Mesenteric fat pad (tissue), 1 donor: ENCODE results near the gene SYT13. TPM values are rescaled to one million over a fixed set of nuclear protein-coding genes. Genes with fewer than 3 reads are reported as not detected.

Source experiments
- DNase-seq: peaks from one replicate; pipeline ENCODE4 v3.0.0-alpha.2; 2020; ENCODE audit warnings: low spot score
- long read RNA-seq: library from polyadenylated mRNA; unstranded; transcript quantifications from one replicate; pipeline ENCODE4 v2.0.0, GENCODE V29; 2020
- total RNA-seq: library from RNA; stranded (reverse); fragmentation: NEBNext Ultra II Directional; extraction: Animal tissue kit (Norgen Biotek cat#: 25700); gene quantifications from one replicate; pipeline ENCODE4 v1.2.1, GENCODE V29; 2021
- donor health status: DM: yes; HTN: yes; CAD: no.

Gene SYT13, protein sequence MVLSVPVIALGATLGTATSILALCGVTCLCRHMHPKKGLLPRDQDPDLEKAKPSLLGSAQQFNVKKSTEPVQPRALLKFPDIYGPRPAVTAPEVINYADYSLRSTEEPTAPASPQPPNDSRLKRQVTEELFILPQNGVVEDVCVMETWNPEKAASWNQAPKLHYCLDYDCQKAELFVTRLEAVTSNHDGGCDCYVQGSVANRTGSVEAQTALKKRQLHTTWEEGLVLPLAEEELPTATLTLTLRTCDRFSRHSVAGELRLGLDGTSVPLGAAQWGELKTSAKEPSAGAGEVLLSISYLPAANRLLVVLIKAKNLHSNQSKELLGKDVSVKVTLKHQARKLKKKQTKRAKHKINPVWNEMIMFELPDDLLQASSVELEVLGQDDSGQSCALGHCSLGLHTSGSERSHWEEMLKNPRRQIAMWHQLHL
- total RNA-seq = not detected
- long read RNA-seq = 0 reads

DNA sequence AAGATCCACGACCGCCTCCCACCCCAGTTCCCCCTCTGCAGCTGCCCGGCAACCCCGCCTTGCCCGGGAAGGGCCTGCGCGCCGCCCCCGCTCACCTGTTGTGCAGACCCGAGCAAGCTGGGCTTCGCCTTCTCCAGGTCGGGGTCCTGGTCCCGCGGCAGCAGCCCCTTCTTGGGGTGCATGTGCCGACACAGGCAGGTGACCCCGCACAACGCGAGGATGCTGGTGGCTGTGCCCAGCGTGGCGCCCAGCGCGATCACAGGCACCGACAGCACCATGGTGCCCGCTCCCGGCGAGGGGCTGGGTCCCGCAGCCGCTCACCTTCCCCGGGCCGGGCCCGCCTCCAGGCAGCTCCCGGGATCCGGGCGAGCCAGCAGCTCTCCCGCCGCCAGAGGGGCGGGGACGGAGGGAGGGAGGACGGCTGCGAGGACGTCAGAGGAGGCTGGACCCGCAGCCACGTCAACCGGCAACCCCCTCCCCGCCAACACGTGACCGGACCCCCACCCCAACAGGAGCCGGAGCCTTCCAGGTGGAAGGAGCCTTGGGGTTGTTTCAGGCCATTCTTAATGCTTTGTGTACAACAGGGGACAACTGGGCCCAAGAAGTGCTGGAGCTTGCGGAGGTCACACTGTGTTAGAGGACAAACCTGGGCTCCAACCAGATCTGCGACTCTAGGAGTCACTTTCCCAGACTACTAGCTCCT is at the start of gene SYT13:
Gene SYT13 (minus strand): TSS at position 412 of the 703 bp plus-strand sequence. CDS start 134 bp downstream, at position 278.
- no peak for DNase-seq

DNA sequence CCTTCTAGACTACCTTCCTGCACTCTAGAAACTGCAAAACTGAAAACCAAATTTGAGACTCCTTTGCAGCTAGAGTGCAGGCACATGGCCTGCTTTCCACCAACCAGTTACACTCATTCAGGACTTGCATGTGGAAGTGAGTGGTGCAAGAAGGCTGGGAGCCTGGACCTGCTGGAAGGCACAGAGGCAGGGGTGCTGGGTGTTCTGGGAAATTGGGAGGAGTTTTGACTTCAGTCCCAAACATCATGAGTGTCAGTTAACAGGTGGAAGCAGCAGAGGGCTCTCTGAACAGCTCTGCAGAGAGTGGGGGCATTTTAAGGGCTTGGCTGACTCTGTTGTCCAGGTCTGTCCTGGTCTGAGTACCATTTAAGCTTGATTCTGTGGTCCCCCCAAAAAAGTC is 49.3 kb upstream of the SYT13 start:
- DNase-seq = no peak

DNA sequence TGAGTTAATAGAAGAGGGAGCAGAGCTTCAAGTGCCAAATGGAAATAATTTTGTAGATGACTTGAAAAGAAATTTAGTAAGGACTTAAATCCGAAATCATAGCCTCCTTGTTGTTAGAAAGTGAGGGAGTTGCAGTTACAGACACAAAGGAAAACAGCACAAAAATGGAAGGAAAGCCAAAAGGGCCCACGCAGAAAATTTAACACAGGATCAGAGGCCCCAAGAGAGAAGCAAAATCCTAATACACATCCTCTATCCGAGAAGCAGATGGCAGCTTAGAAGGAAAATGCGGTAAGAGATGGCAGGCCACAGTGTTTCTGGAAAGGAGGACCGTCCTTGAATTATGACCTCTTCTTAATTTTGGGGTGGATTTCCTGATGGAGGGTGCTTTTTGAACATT is 48.7 kb upstream of the SYT13 start:
- no peak for DNase-seq

DNA sequence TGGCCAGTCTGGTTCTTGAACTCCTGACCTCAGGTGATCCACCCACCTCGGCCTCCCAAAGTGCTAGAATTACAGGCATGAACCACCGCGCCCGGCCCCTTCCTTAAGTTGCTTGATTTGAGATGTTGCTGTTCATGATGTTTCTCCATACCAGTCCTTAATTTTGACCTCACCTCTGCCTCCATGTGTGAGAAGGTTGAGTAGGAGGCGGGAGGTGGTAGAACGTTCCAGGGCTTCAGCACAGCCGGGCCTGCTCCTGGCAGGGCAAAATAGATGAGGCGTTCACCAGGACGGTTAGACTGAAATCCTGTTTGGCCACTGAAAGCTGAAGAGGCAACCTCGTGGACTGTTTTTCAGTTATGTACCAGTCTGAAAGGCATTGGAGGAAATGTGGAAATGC is 48.3 kb upstream of the SYT13 start:
- no peak for DNase-seq

DNA sequence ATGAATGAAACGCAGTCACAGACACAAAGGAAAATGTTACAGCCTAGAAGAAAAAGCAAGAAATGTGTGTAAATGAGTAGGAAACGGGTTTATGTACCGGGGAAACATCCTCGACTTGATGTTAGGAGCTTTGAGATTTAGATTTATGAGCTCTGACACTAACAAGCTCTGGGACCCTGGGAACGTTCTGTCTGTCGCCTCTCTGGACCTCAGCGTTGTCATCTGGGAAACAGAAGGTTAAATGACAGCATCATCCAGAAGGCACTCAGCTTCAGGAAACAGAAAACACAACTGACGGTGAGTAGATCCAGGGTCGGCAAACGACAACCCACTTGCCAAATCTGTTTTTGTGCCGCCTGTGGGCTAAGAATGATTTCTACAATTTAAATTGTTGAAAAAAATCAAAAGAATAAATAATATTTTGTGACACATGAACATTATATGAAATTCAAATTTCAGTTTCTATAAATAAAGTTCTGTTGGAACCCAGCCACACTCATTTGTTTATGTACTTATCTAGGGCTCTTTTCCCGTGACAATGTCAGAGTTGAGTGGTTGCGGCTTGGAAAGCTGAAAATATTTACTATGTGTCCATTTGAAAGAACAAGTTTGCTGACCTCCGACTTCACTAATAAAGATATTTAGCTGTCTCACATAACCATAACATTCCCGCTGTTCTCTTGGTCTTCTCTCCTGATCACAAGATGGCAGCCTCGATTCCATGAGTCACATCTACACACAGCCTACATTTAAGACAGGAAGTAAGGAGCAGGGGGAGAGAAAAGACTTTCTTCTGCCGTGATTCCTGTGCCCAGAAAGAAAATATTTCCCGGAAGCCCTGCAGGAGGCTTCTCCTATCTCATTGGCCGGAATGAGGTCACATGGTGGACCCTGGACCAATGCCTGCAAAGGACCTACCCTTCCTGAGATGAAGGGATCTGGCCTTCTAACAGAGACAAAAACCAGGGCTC is 47.1 kb upstream of the SYT13 start:
- DNase-seq = no peak

DNA sequence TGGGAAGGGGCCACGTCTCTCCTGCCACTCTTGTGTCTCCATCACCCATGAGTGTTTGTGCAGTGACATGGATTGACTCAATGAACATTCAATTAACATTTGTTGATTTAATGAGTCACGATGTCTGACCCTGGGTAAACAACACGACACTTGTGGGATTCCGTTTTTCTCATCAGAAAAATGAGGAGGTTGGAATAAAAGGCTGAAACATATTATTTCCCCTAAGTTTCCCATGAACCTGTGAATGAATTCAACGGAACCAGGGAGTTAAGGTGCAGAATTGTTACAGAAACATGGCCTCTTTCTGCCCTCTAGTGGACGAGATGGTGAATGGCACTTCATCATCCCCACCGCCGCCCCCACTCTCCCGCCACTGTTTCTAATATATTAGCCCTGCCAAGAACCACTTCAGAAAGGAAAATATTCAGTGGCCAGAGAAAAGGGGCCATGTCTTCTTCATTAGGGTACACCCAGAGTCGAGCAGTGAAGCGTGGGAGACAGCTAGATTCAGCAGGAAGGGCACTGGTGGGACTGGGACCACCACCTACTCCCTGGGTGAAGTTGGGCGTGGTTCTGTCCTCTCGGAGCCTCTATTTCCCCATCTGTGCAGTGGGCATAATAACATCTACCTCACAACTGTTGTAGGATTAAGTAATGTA is 46.3 kb upstream of the SYT13 start:
- DNase-seq = no peak

DNA sequence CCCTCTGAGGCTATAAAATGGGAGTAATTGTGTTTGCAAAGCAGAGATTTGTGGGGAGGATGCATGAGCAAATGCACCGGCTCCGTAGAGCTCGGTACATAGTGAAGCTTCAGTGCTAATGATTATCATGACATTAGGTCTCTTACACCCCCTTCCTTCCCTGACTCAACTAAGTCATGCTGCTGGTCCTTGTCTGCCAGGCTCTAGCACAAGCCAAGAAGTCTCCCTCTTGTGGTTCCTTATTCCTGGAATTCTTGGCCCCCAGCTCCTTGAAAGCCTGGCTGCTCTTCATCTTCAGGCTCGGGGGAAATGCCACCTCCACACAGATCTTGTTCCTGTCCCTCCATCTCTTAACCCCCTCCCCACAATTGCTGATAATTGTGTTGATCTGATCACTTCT is 45.7 kb upstream of the SYT13 start:
- DNase-seq = no peak

DNA sequence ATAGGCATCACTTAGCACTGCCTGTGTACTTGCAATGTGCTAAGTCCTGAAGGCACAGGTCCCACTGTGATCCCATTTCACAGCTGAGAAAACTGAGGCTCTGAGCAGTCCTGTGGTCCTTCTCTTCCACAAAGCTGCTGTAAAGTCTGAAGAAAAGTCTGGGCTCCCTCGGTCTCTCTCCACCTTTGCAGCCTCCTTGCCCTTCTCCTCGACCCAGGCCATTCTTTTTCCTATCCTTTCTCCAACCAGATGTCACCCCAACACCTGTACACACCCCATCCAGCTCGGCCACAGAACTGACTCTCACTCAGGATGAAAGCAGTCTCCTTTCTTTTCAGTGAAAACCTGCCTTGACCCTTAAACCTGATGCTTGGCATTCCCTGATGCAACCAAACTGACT is 42.6 kb upstream of the SYT13 start:
- no peak for DNase-seq

DNA sequence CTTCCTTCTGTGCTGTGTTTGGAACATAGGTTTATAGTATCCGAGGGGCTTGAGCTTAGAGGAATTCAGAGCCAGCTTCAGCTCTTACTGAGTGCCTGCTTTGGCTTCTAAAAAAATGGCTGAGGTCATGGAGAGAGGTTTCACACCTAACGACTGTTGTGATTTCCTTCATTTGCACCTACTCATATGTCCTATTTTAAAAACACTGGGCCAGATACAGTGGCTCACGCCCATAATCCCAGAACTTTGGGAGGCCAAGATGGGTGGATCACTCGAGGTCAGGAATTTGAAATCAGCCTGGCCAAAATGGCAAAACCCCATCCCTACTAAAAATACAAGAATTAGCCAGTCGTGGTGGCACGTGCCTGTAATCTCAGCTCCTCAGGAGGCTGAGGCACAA is 38.3 kb upstream of the SYT13 start:
- no peak for DNase-seq

DNA sequence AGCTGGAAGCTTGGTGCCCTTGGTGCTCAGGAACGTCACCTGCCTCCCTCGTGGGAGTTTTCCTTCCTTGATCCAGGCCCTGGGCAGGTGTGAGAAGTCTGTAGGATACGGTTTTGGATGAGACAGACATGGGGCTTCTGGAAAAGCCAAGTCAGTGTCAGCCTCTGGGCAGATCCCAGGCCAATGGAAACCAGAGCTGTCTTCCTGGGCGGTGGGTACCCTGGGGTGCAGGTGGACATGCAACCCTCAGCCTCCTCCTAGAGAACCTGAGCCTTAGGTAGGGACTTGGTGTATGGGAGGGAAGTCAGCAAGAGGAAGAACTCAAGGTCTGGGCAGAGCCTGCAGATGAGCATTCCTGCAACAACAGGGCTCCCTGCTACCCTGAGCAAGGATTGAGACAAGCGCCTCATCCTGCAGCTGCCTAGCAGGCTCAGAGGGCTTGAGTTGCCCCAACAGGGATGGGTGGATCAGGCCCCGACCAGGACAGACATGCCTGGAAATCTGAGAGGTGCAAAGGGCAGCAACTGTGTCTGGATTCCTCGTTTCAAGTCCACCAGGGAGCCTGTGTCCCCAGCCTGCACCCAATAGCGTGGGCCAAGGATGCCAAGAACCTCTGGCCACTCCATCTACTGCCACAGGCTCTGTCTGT is 37.6 kb upstream of the SYT13 start:
- no peak for DNase-seq

DNA sequence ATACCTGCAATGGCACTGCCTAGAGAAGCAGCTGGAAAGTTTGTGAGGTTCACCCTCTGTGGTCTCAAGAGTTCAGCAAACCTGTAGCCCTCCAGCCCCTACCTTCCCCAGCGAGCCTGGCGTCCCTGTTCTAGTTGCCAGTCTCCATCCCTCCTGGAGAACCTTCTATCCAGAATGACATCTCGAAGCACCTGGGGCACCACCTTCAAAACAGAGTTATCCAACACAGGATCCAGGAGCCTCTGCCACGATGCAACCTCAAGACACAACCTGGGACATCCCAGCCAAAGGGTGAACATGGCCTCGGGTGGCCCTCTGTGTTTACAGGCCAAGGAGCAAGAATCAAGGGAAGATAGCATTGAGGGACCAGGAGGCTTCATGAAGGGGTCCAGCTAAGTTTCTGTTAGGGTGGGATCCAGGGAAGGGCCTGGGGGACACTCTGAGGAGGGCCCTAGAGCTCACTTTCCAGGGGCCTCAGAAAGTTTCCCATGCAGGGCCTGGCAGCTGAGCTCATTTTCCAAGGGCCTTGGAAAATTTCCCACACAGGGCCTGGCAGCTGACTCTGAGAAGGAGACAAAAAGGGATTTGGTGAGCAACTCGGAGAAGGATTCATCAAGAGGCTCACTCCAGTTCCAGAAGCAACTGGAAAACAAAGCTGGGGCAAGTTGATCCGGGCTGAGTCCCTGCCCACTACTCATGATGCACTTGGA is 36.9 kb upstream of the SYT13 start:
- no peak for DNase-seq

DNA sequence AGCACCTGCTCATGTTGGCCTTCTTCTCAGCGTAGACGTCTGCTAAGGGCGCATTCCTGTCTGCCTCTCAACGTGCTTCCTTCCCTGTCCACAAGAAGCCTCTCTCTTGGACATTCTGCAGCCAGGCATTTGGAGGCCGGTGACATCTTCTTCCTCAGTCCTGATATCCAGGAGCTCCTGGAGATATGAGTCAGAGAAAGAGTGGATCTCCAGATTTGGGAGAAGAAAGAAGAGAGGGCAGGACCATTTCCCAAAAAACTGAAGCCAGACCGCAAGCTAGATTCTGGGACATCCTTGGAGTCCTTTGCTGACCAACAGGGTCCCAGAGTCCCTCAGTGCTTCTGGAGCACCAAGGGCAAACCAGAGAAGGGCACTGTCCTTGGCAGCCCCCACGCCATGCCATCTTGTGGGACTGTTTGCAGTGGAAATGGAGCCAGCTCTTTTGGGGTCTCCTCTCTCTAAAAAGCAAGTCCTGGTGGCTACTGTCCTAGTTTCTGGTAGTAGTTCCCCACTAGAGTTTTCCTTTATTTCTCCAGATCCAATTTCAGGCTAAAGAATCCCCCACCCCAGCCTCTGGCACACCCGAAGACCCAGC is 36.1 kb upstream of the SYT13 start:
- DNase-seq = no peak

DNA sequence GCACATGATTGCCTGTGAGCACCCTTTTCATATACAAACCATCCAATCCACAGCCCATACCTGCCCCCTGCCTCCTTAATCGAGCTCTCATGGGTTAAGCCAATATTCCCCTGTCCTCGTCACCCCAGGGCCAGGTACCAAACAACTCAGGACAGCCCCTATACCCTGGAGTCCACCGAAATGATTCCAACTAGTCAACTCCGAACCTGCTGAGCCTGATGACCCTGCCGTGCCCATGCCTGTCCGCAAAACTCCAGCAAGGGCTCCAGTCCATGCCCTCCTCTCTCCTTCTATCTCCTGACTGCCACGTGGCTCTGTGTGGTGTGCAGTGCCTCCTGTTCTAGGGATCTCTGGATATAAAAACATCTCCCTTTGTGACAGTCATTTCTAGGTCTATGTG is 35.5 kb upstream of the SYT13 start:
- DNase-seq = no peak

DNA sequence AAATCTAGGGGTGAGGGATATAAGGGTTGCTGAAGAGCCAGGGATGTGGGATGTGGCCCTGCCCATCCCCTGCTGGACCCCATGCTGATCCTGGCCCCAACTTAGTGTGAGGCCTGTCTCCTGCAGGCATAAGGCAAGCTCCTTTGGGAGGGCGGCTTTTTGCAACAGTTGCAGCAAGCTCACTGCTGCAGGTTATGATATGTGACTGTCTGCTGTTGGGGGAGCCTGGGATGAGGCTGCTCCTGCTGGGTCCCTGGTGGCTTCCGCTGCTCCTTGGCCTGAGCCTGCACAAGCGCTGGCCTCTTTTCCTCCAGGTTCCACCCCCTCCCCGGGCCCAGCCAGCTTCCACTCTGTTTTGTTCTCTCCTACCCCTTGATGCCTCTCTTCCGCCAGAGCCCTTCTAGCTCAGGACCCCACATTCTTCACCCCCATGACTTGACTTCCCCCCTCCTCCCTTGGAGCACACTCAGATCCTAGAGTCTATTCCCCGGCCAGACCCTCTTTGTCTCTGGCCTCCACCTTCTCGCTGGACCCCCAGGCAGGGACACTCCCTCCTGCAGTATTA is 35.0 kb upstream of the SYT13 start:
- DNase-seq = no peak

DNA sequence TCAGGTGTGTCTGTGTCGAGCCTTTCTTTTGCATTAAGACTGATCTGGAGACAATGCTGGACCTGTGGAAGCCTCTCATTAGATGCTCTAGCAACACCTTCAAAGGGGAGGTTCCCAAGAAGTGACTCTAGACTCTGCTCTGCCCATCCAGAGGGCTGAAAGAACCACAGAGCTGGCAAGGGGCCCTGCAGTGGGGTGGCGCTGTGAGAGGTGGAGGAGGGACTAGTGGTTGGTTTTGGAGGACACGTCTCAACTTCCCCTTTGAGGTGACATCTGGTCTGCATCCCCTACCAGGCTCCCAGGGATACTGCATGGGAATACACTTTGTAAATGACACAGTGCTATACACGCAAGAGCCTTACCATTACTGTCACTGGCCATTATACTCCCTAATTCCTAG is 34.2 kb upstream of the SYT13 start:
- no peak for DNase-seq

DNA sequence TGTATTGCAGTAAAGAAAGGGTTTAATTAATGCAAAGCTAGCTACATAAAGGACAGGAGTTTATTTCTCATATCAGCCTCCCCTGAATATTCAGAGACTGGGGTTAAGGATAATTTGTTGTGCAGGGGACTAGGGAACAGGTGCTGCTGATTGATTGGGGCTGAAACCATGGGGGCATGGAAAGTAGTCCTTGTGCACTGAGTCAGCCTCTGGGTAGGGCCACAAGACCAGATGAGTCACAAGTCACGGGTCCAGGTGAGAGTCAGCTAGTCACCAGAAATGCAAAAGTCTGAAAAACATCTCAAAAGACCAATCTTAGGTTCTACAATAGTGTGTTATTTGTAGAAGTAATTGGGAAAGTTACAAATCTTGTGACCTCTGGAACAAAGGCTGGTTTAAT is 32.9 kb upstream of the SYT13 start:
- DNase-seq = no peak

DNA sequence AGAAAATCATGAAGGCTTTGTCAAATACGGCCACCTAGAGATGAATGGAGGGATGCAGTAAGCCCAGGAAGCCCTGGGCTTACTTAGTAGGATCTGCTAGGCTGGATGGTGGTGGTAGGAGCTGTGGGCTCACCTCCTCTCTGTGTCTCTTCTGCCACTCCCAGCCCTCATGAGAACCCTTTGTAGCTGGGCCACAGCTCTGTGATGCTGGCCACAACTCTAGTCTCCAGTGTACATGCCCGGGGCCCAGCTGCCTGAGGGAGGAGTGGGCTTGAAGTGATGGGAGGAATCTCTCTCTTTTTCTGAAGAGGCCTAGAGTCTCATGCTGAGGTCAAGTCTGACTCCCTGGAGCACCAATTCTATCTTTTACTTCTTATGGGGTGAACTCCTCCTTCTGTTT is 32.4 kb upstream of the SYT13 start:
- no peak for DNase-seq

DNA sequence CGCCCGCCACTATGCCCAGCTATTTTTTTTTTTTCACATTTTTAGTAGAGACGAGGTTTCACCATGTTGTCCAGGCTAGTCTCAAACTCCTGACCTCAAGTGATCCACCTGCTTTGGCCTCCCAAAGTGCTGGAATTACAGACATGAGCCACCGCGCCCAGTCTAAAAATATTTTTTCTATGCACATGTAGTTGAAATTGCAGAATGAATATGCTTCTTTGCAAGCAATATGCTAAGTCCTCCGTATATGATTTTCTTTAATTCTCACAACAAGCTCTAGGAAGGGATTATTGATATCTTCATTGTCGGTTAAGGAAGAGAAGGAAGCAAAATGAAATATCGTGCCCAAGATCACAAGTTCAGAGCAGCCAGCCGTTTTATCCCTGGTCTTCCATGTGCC is 30.1 kb upstream of the SYT13 start:
- DNase-seq = no peak

DNA sequence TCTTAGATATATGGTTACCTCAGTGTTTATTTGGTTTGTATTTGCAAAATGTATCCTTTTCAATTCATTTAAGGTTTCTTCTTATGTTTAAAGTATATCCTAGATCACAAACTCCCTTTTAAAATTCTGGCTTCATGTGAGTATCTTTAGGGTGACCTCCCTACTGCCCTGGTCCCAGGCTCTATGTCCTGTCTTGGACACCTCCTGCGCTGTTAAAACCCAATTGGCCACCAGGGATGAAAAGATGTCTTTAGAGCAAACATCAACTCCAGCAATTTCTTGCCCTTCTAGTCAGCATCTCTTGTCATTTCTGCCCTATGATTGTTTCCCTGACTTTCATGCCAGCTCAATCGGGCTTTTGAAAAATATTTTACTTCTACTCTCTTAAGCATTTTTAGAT is 28.8 kb upstream of the SYT13 start:
- DNase-seq = no peak
